Left colon (tissue), 2 donors: ENCODE measurements around the gene HIF1A. TPM values are rescaled to one million over a fixed set of nuclear protein-coding genes. Genes with fewer than 3 reads are reported as not detected.
A peak's percentile ranks its signal among the peaks of the same experiment; 100 is the strongest.
"Not testable (repeated sequence)": the region's sequence is repeated elsewhere in the genome, so short reads cannot be mapped to it uniquely, and the experiment has no call there.

Experiments
- ATAC-seq: fragments of 200-7000 bp; cut with Tn5 transposase; one replicate; pipeline ENCODE4 v1.9.1; 2020; ENCODE audit warnings: mild to moderate bottlenecking, moderate library complexity
- DNase-seq, 2 donors: peaks; one replicate each; pipeline ENCODE4 v3.0.0-alpha.2; 2020
- intact Hi-C, 2 donors: fragments of 100-400 bp; cut with DNase I in 1 of 2; cut with micrococcal nuclease in 1 of 2; formaldehyde crosslinking; loops; one replicate each; pipeline versions ENCODE4 v1.11.2 to v1.14.0; 2022; cut with DNase I, micrococcal nuclease
- long read RNA-seq: library from polyadenylated mRNA; unstranded; transcript quantifications from one replicate; pipeline ENCODE4 v2.0.0, GENCODE V29; 2021
- total RNA-seq, 2 donors: library from RNA; stranded (reverse); fragmentation: NEBNext Ultra II Directional; extraction: Animal tissue kit (Norgen Biotek cat#: 25700); gene quantifications; one replicate each; pipeline ENCODE4 v1.2.1, GENCODE V29; 2021
- donor health status: DM: no; HTN: no; CAD: no.
- donor health status: DM: yes; HTN: yes; CAD: no.

Gene HIF1A
- 100 to 1,000 TPM in 1 of 2 donors, 10 to 100 TPM in 1; 89.0 to 145 TPM for total RNA-seq
- long read RNA-seq, transcript HIF1A-202 (15 exons, 3,919 nt): major isoform, 41 of 101 reads
- long read RNA-seq, transcript HIF1A-203 (15 exons, 3,922 nt): minor isoform, 22 of 101 reads
- long read RNA-seq, partial matches to known transcripts: 33 of 101 reads
- long read RNA-seq, other reads (novel, unspliced or antisense): 5 of 101 reads

DNA sequence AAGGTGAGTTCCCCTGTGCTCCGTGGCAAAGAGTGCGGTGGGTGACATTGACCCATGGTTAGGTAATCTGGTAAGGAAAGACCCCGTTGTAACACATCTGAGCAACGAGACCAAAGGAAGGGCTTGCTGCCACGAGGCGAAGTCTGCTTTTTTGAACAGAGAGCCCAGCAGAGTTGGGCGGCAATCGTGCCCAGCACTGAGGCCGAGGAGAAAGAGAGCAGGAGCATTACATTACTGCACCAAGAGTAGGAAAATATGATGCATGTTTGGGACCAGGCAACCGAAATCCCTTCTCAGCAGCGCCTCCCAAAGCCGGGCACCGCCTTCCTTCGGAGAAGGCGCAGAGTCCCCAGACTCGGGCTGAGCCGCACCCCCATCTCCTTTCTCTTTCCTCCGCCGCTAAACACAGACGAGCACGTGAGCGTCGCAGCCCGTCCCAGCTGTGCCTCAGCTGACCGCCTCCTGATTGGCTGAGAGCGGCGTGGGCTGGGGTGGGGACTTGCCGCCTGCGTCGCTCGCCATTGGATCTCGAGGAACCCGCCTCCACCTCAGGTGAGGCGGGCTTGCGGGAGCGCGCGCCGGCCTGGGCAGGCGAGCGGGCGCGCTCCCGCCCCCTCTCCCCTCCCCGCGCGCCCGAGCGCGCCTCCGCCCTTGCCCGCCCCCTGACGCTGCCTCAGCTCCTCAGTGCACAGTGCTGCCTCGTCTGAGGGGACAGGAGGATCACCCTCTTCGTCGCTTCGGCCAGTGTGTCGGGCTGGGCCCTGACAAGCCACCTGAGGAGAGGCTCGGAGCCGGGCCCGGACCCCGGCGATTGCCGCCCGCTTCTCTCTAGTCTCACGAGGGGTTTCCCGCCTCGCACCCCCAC is at the start of gene HIF1A:
Gene HIF1A, plus strand, starts transcription at position 684 of the 865 bp plus-strand sequence. CDS start 292 bp downstream, outside the sequence.
- intact Hi-C loops: no loop called here
- peak; percentile 93 for ATAC-seq
- DNase-seq: peak; percentile 95 to 99

DNA sequence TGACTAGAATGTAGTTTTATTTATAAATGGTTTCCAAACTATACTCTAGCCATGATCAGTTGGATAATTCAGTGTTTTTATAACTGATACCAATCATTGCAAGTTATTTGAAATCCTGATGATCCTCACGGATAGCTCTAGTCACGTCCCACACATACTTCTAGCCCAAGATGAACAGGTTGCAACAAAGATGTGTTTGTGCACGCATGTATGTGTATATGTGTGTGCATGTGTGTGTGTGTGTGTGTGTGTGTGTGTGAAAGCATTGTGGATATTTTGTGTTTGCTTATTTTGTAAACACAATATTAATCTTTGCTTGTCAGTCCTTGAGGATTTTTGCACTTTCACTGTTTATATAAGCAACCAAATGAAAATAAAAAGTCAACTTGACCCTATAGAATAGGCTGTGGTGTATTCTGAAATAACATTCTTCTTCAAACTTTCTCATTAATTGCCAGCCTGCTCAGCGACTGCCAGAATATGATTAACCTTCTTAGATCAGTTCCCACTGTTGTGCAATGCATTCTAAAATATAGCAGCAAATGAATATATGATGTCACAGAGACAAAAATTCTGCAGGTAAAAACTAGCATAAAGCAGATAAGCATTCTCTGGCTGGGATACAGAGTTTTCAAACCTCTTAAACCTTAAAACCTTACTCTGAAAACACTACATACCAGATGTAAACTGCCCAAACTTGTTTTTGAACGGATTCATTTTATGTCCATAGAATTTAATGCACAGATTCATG is 48.8 kb upstream of the HIF1A start:
- DNase-seq (no peak), ATAC-seq (no peak)
- intact Hi-C loops: no loop called here

DNA sequence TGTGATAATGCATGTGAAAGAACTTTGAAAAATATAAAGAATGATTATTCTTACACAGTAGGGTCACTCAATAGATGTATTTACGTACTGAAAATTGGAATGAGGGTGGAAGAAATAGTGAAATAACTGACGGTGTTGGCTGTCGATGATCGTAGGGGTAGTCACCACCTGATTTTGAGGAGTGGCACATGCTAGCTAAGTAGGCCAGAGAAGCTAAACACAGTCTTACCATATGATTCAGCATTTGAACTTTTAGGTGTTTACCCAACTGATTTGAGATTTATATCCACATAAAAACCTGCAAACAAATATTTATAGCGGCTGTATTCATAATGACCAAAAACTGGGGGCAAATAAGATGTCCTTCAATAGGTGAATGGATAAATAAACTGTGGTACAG is 47.6 kb upstream of the HIF1A start:
- no peak for DNase-seq
- intact Hi-C loops: no loop called here
- no peak for ATAC-seq

DNA sequence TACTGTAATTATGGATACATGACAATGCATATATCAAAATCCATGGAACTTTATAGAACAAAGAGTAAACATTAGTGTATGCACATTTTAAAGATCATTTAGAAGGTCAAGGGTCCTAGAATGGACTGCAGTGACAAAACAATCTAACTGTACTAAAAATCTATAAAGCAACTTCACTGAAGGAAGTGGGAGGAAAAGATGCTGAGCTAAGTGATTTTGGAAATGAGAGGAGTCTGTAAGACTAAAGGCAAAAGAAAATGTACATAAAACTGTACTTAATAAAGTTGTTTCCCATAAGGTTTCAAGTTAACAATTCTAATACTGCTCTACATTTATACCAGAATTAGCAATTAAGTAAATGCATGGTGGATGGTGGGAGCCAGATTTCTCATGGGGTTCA is 46.9 kb upstream of the HIF1A start:
- DNase-seq: no peak

DNA sequence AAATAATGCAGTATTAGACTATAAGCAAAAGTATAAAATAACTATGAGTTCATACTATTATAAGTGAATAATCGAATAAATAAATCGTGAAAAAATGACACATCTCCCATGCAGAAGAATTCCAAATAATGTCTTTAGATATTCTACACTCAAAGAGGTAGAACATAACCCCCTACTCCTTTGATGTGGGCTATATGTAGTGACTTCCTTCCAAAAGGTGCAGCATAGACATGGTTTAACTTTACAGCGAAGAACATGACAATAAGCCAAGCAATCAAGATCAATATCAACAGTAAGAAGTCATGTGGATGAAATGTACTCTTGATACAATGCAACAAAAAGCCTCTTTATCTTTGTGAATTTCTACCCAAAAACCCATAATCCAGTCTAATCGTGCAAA is 46.0 kb upstream of the HIF1A start:
- no peak for DNase-seq
- intact Hi-C loops: no loop called here
- ATAC-seq: no peak

More for the DNA sequence above, 46.9 kb upstream of the HIF1A start:
- intact Hi-C loops: no loop called here
- ATAC-seq: no peak

DNA sequence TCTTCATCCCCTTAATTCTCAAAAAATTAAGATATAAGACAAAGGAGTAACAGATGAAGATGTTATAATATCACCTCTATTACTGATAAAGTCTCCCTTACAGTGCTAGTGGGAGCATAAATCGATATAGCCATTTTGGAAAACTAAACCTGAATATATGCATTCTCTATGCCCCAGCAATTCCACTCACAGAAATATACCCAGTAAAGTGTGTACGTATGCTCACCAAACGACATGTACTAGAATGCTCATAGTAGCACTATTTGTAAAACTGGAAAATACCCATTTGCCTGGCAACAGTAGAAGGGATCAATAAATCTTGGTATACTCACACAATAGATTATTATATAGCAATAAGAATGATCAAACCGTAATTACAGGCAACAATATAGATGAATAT is 44.0 kb upstream of the HIF1A start:
- ATAC-seq (no peak), DNase-seq (no peak)
- intact Hi-C loops: no loop called here

DNA sequence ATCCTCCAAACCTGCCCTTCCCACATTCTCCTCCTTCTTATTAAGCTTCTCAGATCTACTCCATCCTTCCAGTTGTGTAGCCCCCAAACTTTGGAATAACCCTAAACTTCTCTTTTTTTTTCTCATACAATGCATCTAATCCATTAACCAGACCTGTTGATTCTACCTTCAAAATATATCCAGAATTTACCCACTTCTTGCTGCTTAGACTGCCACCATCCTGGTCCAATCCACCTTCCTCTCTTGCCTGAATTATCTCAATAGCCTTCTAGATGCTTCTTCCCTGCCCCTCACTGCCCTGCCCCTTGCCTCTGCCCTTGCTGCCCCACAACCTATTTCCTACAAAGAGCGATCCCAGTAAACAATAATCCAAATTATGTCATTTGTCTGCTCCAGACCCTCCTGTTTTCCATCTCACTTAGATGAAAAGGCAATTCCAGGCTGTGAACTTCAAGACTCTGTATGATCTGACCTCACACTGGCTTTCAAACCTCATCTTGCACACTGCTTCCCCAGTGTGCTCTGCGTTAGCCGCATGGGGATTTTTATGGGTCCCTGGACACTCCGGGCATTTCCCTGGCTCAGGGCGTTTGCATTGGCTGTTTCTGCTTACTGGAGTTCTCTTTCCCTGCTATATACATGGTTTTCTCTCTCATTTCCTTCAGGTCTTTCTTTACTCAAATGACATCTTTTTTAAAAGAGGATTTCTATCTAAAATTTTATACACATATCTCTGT is 42.6 kb upstream of the HIF1A start:
- no peak for ATAC-seq
- no peak for DNase-seq
- intact Hi-C loops: no loop called here

DNA sequence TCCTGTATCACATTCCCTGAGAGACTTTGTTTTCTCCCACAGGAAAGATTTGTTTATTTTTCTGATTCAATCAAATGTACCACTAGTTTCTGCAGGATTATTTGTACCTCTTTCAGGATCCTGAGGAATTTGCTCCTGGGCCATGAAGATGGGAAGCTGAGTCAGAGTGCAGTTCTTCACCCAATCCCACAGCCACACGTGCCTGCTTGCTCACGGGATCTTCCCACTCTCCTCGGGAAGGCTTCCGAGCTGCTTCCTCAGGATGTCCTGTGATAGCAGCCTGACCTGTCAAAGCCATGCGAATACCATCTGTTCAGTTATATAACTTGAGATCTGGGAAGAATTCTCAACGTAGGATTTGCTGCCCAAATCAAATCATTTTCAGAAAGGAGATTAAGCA is 41.8 kb upstream of the HIF1A start:
- DNase-seq (peak in 1 of 2 donors; percentile 36), ATAC-seq (no peak)
- intact Hi-C loops: no loop called here

DNA sequence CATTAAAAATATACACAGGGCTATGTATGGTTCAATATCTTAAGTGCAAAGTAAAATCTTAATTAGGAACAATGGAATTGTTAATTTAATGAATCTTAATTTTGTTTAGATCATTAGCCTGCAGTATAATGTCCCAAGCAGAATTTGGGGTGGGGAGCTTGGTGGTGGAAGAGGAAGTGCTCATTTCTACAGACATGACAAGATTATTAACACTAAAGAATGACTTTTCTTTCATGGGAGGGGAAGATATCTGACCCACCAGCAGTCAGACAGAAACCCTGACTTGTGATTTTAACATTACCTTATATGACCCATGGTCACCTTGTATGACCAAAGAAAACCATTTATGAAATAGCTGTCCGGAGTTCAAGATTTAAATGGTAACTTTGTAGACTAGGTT is 41.3 kb upstream of the HIF1A start:
- intact Hi-C loops: no loop called here
- DNase-seq (no peak), ATAC-seq (no peak)

DNA sequence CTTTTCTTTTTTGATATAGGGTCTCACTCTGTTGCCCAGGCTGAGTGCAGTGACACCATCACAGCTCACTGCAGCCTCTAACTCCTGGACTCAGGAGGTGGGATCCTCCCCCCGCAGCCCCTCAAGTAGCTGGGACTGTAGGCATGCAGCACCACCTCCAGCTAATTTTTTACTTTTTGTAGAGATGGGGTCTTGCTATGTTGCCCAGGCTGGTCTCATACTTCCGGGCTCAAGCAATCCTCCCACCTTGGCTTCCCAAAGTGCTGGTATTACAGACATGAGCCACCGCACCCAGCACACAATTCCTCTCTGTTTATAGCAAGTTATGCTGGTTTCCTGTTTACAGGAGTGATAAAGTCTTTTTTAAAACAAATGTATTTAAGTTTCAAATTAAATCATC is 39.5 kb upstream of the HIF1A start:
- ATAC-seq (no peak), DNase-seq (no peak)
- intact Hi-C loops: no loop called here

DNA sequence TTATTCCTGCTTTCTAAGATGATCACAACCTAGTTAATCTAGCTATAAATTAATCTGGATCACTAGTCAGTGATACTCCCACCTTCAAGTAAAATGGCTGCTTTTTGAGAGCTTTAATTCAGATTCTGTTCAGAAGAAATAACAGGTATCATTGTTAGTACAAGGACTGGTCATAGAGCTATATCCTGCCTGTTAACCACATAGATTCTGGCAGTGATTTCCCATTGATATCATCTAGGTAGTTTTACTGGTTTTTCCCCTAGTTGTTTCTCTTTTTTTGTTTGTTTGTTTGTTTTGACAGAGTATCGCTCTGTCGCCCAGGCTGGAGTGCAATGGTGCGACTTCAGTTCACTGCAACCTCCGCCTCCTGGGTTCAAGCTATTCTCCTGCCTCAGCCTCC is 39.0 kb upstream of the HIF1A start:
- no peak for DNase-seq
- no peak for ATAC-seq
- intact Hi-C loops: no loop called here

DNA sequence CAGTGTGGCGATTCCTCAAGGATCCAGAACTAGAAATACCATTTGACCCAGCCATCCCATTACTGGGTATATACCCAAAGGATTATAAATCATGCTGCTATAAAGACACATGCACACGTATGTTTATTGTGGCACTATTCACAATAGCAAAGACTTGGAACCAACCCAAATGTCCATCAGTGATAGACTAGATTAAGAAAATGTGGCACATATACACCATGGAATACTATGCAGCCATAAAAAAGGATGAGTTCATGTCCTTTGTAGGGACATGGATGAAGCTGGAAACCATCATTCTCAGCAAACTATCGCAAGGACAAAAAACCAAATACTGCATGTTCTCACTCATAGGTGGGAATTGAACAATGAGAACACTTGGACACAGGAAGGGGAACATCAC is 37.2 kb upstream of the HIF1A start:
- ATAC-seq, intact Hi-C loops: not testable (repeated sequence)

DNA sequence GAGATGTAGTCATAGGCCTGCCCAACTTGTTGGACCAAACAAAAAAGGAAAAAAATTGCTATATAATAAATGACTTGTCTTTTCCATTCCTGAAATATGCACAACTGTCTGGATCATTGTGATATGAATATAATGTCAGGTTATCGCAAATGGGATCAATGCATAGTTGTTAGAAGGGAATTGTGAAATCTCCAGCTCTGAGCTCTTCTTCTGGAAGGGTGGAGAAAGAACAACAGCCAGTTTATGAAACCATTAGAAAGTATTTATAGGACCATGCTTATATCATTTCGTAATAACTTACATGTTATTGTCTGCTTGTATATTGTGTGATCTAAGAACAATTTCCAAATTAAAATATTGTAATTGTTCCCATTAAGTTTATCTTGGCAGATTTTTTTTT is 35.7 kb upstream of the HIF1A start:
- no peak for DNase-seq
- intact Hi-C loops: no loop called here
- no peak for ATAC-seq

More for the DNA sequence above, 37.2 kb upstream of the HIF1A start:
- DNase-seq: not testable (repeated sequence)

DNA sequence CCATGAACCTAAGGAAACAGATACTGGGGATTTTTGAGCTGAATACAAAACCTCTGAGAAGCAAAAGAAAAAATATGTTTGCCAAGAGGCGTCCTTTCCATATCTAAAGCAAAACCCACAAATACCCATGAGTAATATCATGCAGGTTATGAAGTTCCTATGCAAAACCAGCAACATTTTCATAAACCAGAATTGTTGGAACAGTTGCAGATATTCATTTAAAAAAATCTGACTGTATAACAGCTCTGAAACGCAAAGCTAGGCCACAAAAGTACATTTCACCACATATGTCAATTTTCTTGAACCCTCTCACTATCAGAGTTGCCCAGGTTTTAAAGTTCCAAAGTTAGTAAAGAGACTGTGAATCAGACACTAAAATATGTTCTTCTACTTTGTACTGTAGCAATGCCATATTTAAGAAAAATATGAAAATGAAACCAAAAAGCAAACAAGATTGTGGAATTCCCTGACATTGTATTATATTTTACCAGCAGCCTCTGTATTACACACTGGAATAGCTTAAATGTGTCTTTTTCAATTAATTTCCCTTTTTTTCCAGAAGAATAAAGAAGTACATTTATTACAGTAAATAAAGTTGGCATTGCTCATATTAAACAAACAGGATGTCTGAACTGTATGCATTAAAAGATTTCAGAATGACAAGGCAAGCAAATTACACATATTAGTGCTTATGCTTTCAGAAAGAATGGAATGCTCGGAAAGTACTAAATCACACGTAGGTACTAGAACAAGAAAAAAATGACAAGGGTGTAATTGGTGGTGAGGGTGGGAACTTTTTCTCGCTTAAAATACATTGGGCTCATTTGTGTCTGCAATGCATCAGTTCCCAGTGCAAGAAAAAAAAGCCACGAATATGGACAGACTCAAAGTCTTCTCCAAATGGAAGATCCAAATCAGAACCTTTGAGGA is 33.6 kb upstream of the HIF1A start:
- no peak for ATAC-seq
- no peak for DNase-seq
- intact Hi-C loops: no loop called here

DNA sequence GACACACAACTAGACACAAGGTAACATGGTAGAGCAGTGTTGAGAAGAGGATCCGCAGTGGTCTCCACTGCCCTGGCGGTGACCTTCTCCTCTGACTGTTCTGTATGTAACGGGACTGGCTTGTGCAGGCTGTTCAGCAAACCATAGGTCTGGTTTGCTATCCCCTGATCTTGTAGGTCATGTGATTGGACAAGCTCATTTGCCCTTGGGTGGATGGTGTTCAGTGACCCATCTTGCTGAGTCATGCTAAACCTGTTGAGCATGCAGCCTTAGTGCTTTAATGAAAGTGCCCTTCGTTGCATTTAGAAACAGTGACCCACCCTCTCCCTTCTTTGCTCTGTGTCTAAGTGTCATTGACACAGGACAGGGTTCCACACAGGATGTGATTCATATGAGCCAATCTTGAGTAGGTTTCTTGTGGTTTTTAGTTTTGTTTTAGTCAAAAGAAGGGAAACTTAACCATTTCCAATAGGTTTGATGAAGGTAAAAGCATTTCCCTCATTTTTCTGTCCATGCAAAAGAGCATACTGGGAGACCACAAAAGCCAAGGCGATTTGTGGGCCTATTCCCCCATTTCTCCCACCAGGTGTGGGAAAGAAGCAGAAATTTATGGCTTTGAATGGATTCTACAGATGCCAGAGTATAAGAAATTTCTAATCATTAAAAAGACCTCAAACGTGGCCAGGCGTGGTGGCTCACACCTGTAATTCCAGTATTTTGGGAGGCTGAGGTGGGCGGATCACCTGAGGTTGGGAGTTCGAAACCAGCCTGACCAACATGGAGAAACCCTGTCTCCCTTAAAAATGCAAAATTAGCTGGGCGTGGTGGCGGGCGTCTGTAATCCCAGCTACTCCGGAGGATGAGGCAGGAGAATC is 32.6 kb upstream of the HIF1A start:
- peak; percentile 61 for ATAC-seq

DNA sequence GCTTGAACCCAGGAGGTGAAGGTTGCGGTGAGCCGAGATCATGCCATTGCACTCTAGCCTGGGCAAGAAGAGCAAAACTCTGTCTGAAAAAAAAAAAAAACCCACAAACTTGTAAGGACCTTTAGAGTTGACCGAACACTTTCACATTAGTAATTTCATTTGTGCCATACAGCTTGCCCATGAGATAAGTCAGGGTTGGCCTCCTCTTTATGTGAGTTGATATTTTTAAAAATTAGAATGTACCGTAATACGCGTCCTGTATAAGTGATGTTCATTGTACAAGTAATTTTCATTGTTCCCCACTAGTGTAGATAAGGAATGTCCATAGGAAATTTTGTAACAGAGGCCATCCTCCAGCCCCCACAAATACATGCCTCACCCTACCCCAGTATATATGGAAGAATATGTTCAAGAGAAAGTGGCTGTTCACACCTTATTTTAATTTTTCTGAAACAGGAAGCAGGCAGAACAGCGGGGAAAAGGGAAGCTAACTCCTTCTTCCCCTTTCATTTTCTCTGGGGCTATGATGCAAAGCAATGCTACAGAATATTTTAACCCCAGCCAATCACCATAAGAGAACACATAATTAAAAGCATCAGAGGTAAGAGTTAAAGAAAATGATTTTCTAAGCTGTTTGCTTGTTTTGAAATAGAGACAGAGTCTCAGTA is 31.9 kb upstream of the HIF1A start:
- no peak for ATAC-seq
- intact Hi-C loops: no loop called here
- DNase-seq: no peak

More for the DNA sequence above, 32.6 kb upstream of the HIF1A start:
- peak in 1 of 2 donors; percentile 42 for DNase-seq
- intact Hi-C loops: no loop called here

DNA sequence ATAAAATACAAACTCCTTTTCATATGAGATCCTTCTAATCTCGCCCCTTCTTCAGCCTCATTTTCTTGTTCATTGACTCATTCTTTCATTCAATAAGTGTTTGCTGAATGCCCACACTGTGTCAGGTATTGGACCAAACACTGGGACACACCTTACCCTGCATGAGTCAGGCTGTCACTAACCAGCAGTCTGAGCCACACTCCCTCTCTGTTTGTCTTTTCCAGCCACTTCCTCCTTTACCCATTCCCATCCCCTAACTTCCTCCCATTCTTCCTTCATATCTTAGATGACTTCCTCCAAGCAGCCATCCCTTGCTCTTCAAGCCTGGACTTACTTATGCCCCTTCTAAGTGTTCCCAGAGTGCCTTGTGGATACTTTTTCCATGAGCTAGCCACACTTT is 27.0 kb upstream of the HIF1A start:
- DNase-seq (peak in 1 of 2 donors; percentile 37), ATAC-seq (peak; percentile 98)
- intact Hi-C loops: no loop called here
